ENCODE results near the gene PIGN.

The PIGN gene

GRCh38 chr18:62201870-62202269 lies 15.0 kb upstream of the PIGN start:
- no peak for FAIRE-seq

GRCh38 chr18:62200121-62200914 lies 13.5 kb upstream of the PIGN start:
- DNase-seq (ENCODE audit: insufficient read length) (no peak), FAIRE-seq (no peak)
- TF ChIP-seq TAF1 (IDR thresholded peaks at IDR 0.05; ENCODE audit: borderline replicate concordance, low read depth, low read length) (no peak), POLR2A (IDR thresholded peaks at IDR 0.05; ENCODE audit: low read depth, low read length) (no peak), POLR2AphosphoS5 (IDR thresholded peaks at IDR 0.05; ENCODE audit: low read depth, low read length) (no peak)

More at GRCh38 chr18:62201870-62202269, 15.0 kb upstream of the PIGN start:
- DNase-seq (ENCODE audit: insufficient read length): no peak
- TF ChIP-seq TAF1 (IDR thresholded peaks at IDR 0.05; ENCODE audit: borderline replicate concordance, low read depth, low read length) (no peak), POLR2A (IDR thresholded peaks at IDR 0.05; ENCODE audit: low read depth, low read length) (no peak), POLR2AphosphoS5 (IDR thresholded peaks at IDR 0.05; ENCODE audit: low read depth, low read length) (no peak)

- TF ChIP-seq POLR2AphosphoS5 (IDR thresholded peaks at IDR 0.05; ENCODE audit: low read depth, low read length) (no peak), TAF1 (IDR thresholded peaks at IDR 0.05; ENCODE audit: borderline replicate concordance, low read depth, low read length) (no peak), POLR2A (IDR thresholded peaks at IDR 0.05; ENCODE audit: low read depth, low read length) (no peak)
- FAIRE-seq (no peak), DNase-seq (ENCODE audit: insufficient read length) (no peak)
Observed at GRCh38 chr18:62199629-62200028, 12.8 kb upstream of the PIGN start.

GRCh38 chr18:62198259-62198658 lies 11.4 kb upstream of the PIGN start:
- TF ChIP-seq POLR2A (IDR thresholded peaks at IDR 0.05; ENCODE audit: low read depth, low read length) (no peak), TAF1 (IDR thresholded peaks at IDR 0.05; ENCODE audit: borderline replicate concordance, low read depth, low read length) (no peak), POLR2AphosphoS5 (IDR thresholded peaks at IDR 0.05; ENCODE audit: low read depth, low read length) (no peak)
- no peak for DNase-seq (ENCODE audit: insufficient read length)
- FAIRE-seq: no peak

GRCh38 chr18:62196980-62197379 lies 10.1 kb upstream of the PIGN start:
- DNase-seq (ENCODE audit: insufficient read length) (no peak), FAIRE-seq (no peak)

GRCh38 chr18:62196079-62196478 lies 9.2 kb upstream of the PIGN start:
- TF ChIP-seq POLR2A (IDR thresholded peaks at IDR 0.05; ENCODE audit: low read depth, low read length): no peak
- TF ChIP-seq TAF1 (IDR thresholded peaks at IDR 0.05; ENCODE audit: borderline replicate concordance, low read depth, low read length): no peak
- TF ChIP-seq POLR2AphosphoS5 (IDR thresholded peaks at IDR 0.05; ENCODE audit: low read depth, low read length): no peak
- FAIRE-seq: no peak
- DNase-seq (ENCODE audit: insufficient read length): no peak

More at GRCh38 chr18:62196980-62197379, 10.1 kb upstream of the PIGN start:
- no peak for TF ChIP-seq POLR2A (IDR thresholded peaks at IDR 0.05; ENCODE audit: low read depth, low read length)
- TF ChIP-seq POLR2AphosphoS5 (IDR thresholded peaks at IDR 0.05; ENCODE audit: low read depth, low read length): no peak

GRCh38 chr18:62189208-62189607 lies 2.4 kb upstream of the PIGN start:
- DNase-seq (ENCODE audit: insufficient read length) (no peak), FAIRE-seq (no peak)
- TF ChIP-seq TAF1 (IDR thresholded peaks at IDR 0.05; ENCODE audit: borderline replicate concordance, low read depth, low read length): no peak
- TF ChIP-seq POLR2A (IDR thresholded peaks at IDR 0.05; ENCODE audit: low read depth, low read length): no peak
- TF ChIP-seq POLR2AphosphoS5 (IDR thresholded peaks at IDR 0.05; ENCODE audit: low read depth, low read length): no peak

GRCh38 chr18:62187543-62188510 lies 971 bp upstream of the PIGN start:
- DNase-seq (ENCODE audit: insufficient read length) (peak; percentile 8), FAIRE-seq (no peak)

GRCh38 chr18:62186499-62186773 lies 420 bp downstream of the PIGN start:
- DNase-seq (ENCODE audit: insufficient read length) (no peak), FAIRE-seq (no peak)
- TF ChIP-seq POLR2A (IDR thresholded peaks at IDR 0.05; ENCODE audit: low read depth, low read length) (no peak), POLR2AphosphoS5 (IDR thresholded peaks at IDR 0.05; ENCODE audit: low read depth, low read length) (no peak), TAF1 (IDR thresholded peaks at IDR 0.05; ENCODE audit: borderline replicate concordance, low read depth, low read length) (no peak)

More at GRCh38 chr18:62187543-62188510, 971 bp upstream of the PIGN start:
- TF ChIP-seq POLR2A (IDR thresholded peaks at IDR 0.05; ENCODE audit: low read depth, low read length) (no peak; the same call in 1 of the 2 replicates), TAF1 (IDR thresholded peaks at IDR 0.05; ENCODE audit: borderline replicate concordance, low read depth, low read length) (no peak), POLR2AphosphoS5 (IDR thresholded peaks at IDR 0.05; ENCODE audit: low read depth, low read length) (no peak)

GRCh38 chr18:62183578-62184195 lies 3.2 kb downstream of the PIGN start:
- DNase-seq (ENCODE audit: insufficient read length) (no peak), FAIRE-seq (peak; percentile 51)
- TF ChIP-seq TAF1 (IDR thresholded peaks at IDR 0.05; ENCODE audit: borderline replicate concordance, low read depth, low read length) (no peak), POLR2A (IDR thresholded peaks at IDR 0.05; ENCODE audit: low read depth, low read length) (no peak), POLR2AphosphoS5 (IDR thresholded peaks at IDR 0.05; ENCODE audit: low read depth, low read length) (no peak)

- FAIRE-seq (no peak), DNase-seq (ENCODE audit: insufficient read length) (no peak)
- TF ChIP-seq POLR2A (IDR thresholded peaks at IDR 0.05; ENCODE audit: low read depth, low read length): no peak
- TF ChIP-seq POLR2AphosphoS5 (IDR thresholded peaks at IDR 0.05; ENCODE audit: low read depth, low read length): no peak
- TF ChIP-seq TAF1 (IDR thresholded peaks at IDR 0.05; ENCODE audit: borderline replicate concordance, low read depth, low read length): no peak
Observed at GRCh38 chr18:62182220-62182619, 4.6 kb downstream of the PIGN start.

Data from GM12892 (cell line).